Thyroid gland (tissue), 4 donors: Measurements from ENCODE around the gene HEXD.

Experiments
- POLR2A ChIP-seq, 2 donors: fragments of 450-650 bp; IDR thresholded peaks; one replicate each; pipeline ENCODE4 v1.6.1; 2017; ENCODE audit warnings: antibody characterized with exemption in 2 of 2, mild to moderate bottlenecking in 2 of 2, moderate library complexity in 1 of 2
- TF ChIP-seq, protein P1 (sequence below), 6 experiments: fragments of 200-600 bp in 3 of 6; fragments of 450-650 bp in 3 of 6; sonication (generic) in 3 of 6; IDR thresholded peaks; one replicate each; pipeline ENCODE4 v1.5.1; 2016 to 2019; ENCODE audit warnings: antibody characterized with exemption in 6 of 6, mild to moderate bottlenecking in 2 of 6, inconsistent platforms in 1 of 6, moderate library complexity in 1 of 6

DNA sequence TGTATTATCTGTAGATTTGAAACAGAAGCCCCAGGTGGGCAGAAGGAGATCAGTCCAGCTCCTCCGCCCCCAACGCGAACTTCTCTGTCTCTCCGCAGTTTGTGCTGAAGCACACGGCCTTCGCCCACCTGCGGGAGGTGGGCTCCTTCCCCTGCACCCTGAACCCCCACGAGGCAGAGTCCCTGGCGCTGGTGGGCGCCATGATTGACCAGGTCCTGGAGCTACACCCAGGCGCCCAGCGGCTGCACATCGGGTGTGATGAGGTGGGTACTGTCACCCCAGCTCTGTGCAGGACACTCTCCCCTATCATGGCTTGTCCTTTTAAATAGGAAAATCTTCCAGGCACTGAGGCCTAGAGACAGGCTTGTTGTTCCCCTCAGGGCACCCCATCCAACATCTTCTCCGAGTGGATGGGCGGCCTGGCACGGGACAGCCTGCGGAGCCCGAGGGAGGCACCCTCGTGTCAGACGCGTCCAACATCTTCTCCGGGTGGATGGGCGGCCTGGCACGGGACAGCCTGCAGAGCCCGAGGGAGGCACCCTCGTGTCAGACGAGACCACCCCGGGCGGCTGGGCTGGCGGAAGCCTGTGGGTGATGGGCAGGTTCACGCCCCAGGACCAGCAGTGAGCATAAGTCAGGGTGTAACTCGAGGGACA, 15.5 kb downstream of the HEXD start:
- TF ChIP-seq, protein P1, sequence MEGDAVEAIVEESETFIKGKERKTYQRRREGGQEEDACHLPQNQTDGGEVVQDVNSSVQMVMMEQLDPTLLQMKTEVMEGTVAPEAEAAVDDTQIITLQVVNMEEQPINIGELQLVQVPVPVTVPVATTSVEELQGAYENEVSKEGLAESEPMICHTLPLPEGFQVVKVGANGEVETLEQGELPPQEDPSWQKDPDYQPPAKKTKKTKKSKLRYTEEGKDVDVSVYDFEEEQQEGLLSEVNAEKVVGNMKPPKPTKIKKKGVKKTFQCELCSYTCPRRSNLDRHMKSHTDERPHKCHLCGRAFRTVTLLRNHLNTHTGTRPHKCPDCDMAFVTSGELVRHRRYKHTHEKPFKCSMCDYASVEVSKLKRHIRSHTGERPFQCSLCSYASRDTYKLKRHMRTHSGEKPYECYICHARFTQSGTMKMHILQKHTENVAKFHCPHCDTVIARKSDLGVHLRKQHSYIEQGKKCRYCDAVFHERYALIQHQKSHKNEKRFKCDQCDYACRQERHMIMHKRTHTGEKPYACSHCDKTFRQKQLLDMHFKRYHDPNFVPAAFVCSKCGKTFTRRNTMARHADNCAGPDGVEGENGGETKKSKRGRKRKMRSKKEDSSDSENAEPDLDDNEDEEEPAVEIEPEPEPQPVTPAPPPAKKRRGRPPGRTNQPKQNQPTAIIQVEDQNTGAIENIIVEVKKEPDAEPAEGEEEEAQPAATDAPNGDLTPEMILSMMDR (IDR thresholded peaks at IDR 0.05): no peak
- no peak for TF ChIP-seq POLR2A (IDR thresholded peaks at IDR 0.05)
